Uterus (tissue), 4 donors: Measurements from ENCODE around the gene CXXC1. TPM values are rescaled to one million over a fixed set of nuclear protein-coding genes. Genes with fewer than 3 reads are reported as not detected.

Source experiments
- DNase-seq, 2 donors: peaks; one replicate each; pipeline ENCODE4 v3.0.0-alpha.2; 2019 to 2020
- H3K27ac ChIP-seq, 2 donors: fragments of 200-600 bp; sonication (generic); 1 replicate in 1 of 2; 2 replicates in 1 of 2; pipeline ENCODE4 v1.5.1; 2016 to 2018
- H3K27me3 ChIP-seq, 2 donors: fragments of 200-600 bp; sonication (generic); one replicate each; pipeline ENCODE4 v1.5.1; 2018 to 2019; ENCODE audit warnings: control low read depth in 1 of 2
- H3K36me3 ChIP-seq, 2 donors: fragments of 200-600 bp; sonication (generic); one replicate each; pipeline ENCODE4 v1.5.1; 2019; ENCODE audit warnings: control low read depth in 1 of 2
- H3K4me1 ChIP-seq, 2 donors: fragments of 200-600 bp; sonication (generic); one replicate each; pipeline ENCODE4 v1.5.1; 2018 to 2019; ENCODE audit warnings: control low read depth in 1 of 2
- H3K4me3 ChIP-seq, 2 donors: fragments of 200-600 bp; sonication (generic); 1 replicate in 1 of 2; 2 replicates in 1 of 2; pipeline ENCODE4 v1.5.1; 2018 to 2019; ENCODE audit warnings: mild to moderate bottlenecking in 1 of 2
- H3K9me3 ChIP-seq, 2 donors: fragments of 200-600 bp; sonication (generic); one replicate each; pipeline ENCODE4 v1.5.1; 2019; ENCODE audit warnings: control low read depth in 1 of 2
- POLR2A ChIP-seq, 2 donors: fragments of 450-650 bp; IDR thresholded peaks; one replicate each; pipeline ENCODE4 v1.6.1; 2016; ENCODE audit warnings: antibody characterized with exemption in 2 of 2, mild to moderate bottlenecking in 1 of 2, moderate library complexity in 1 of 2
- intact Hi-C: fragments of 100-400 bp; cut with DNase I; formaldehyde crosslinking; loops from one replicate; pipeline ENCODE4 v1.15.1; 2023; ENCODE audit warnings: low total_unique reads
- total RNA-seq, 4 donors: library from RNA; depleted of rRNA in 3 of 4; stranded (reverse); fragments of >200 nt in 3 of 4; gene quantifications; one replicate each; pipeline versions ENCODE4 v1.1.0 to v1.2.4, GENCODE V29; 2014 to 2023
- TF ChIP-seq, protein P1 (sequence below), 4 experiments: fragments of 200-600 bp in 2 of 4; fragments of 450-650 bp in 2 of 4; sonication (generic) in 2 of 4; IDR thresholded peaks; one replicate each; pipeline ENCODE4 v1.5.1; 2016 to 2019; ENCODE audit warnings: antibody characterized with exemption in 4 of 4, mild to moderate bottlenecking in 2 of 4, moderate library complexity in 1 of 4
- donor health status: DM: yes; HTN: yes; CAD: no.

The CXXC1 gene
- 10 to 100 TPM; 54.1 to 85.1 (median 70.4) TPM for total RNA-seq

DNA sequence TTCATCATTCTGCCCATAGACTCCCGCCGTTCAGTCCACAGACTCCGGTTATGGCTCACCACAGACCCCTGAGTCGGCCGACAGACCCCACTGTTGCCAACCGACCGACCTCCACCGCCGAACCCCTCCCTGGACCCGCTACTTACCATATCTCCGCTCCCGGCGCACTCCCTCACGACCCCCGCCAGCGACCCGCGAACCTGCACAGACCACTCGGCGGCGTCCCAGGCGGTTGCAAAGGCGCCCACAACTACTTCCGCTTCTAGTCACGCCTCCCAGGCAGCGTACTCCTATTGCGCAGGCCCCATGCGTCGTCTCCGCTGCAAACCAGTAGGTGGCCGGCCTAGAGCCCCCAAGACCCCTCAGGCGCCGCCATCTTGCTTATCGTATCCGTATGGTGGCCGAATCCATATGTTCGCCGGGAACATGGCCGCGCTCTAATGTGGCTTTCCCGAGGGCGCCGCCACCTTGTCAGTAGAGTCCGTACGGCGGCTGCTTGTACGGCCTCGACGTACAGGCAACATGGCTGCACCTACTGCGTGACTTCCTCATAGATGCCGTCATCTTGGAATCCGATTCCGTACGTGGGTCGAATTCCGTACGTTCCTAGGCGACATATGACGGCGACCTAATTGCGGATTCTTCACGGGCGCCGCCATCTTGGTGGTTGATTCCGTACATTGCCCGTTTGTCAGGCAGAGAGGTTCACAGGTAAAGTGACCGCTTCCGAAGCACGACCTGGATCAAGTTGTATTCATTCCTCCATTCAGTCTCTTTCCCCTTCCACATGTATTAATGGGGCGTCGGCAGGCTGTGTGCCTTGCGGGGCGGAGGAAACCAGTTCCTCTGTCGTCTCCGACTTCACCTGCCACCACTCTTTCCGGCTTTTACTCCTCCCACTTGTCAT is at the start of gene CXXC1:
Gene CXXC1, minus strand, starts transcription at position 252 of the 907 bp plus-strand sequence. Its CDS starts 103 bp downstream, at position 149.
- intact Hi-C loops = no loop called here
- H3K36me3 ChIP-seq = no peaks in the 10 kb centered on the region
- peak within 1 kb of the TSS; percentile 83 to 90 for H3K27ac ChIP-seq
- TF ChIP-seq POLR2A (IDR thresholded peaks at IDR 0.05) = peak in 1 of 2 donors; percentile 37
- TF ChIP-seq, protein P1, sequence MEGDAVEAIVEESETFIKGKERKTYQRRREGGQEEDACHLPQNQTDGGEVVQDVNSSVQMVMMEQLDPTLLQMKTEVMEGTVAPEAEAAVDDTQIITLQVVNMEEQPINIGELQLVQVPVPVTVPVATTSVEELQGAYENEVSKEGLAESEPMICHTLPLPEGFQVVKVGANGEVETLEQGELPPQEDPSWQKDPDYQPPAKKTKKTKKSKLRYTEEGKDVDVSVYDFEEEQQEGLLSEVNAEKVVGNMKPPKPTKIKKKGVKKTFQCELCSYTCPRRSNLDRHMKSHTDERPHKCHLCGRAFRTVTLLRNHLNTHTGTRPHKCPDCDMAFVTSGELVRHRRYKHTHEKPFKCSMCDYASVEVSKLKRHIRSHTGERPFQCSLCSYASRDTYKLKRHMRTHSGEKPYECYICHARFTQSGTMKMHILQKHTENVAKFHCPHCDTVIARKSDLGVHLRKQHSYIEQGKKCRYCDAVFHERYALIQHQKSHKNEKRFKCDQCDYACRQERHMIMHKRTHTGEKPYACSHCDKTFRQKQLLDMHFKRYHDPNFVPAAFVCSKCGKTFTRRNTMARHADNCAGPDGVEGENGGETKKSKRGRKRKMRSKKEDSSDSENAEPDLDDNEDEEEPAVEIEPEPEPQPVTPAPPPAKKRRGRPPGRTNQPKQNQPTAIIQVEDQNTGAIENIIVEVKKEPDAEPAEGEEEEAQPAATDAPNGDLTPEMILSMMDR (IDR thresholded peaks at IDR 0.05) = peak in 3 of 4 experiments; percentile 41 to 86 (median 47)
- no peaks in the 10 kb centered on the region for H3K27me3 ChIP-seq
- H3K9me3 ChIP-seq = no peaks in the 10 kb centered on the region
- H3K4me3 ChIP-seq = peak within 1 kb of the TSS; percentile 72 to 75
- no peaks in the 10 kb centered on the region for H3K4me1 ChIP-seq
- DNase-seq = peak; percentile 98 to 99

DNA sequence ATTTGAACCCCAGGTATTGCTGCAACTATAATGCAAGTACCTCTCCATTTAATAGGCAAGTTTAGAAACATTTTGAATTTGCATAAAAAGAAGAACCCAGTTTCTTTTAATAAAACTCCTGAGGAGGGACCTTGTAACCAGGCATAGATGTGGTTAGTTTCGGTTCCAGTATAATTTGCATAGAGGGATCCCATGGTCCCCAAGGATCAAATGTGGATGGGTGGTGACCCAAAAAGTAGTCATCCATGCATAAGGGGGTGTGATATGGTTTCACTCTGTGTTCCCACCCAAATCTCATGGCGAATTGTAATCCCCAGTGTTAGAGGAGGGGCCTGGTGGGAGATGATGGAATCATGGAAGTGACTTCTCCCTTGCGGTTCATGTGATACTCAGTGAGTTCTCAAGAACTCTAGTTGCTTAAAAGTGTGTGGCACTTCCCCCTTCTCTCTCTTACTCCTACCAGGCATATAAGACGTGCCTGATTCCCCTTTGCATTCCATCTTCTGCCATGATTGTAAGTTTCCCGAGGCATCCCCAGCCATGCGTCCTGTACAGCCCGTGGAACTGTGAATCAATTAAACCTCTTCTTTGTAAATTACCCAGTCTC is 47.2 kb upstream of the CXXC1 start:
- no peaks in the 10 kb centered on the region for H3K4me1 ChIP-seq
- H3K4me3 ChIP-seq = no peak overlapping the region
- no peaks in the 10 kb centered on the region for H3K27me3 ChIP-seq
- H3K9me3 ChIP-seq = no peaks in the 10 kb centered on the region
- H3K27ac ChIP-seq = no peak overlapping the region
- DNase-seq = no peak
- TF ChIP-seq POLR2A (IDR thresholded peaks at IDR 0.05) = no peak
- intact Hi-C loops = no loop called here
- no peaks in the 10 kb centered on the region for H3K36me3 ChIP-seq

DNA sequence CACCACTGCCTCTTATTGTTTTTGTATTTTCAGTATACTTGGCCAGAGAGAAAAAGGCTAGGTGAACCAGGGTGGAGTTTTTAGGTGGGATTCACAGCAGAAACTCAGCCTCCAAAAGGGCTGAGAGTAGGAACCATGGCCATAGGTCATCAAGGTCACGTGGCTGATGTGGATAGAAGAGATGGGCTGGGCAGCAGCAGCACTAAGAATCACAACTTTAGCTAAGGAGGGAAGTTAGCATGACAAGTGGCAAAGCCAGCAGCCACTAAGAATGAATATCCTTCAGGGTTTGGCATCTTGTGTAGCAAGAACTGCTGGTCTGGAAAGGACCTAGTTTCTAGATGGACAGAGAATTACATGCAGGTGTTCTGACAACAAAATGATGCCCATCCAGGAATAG is 44.2 kb upstream of the CXXC1 start:
- no peak overlapping the region for H3K4me3 ChIP-seq
- intact Hi-C loops = no loop called here
- TF ChIP-seq POLR2A (IDR thresholded peaks at IDR 0.05) = no peak
- TF ChIP-seq, protein P1 (IDR thresholded peaks at IDR 0.05) = no peak
- H3K9me3 ChIP-seq = no peaks in the 10 kb centered on the region
- no peak overlapping the region for H3K27ac ChIP-seq
- DNase-seq = no peak
- no peaks in the 10 kb centered on the region for H3K27me3 ChIP-seq
- no peaks in the 10 kb centered on the region for H3K36me3 ChIP-seq
- no peaks in the 10 kb centered on the region for H3K4me1 ChIP-seq

DNA sequence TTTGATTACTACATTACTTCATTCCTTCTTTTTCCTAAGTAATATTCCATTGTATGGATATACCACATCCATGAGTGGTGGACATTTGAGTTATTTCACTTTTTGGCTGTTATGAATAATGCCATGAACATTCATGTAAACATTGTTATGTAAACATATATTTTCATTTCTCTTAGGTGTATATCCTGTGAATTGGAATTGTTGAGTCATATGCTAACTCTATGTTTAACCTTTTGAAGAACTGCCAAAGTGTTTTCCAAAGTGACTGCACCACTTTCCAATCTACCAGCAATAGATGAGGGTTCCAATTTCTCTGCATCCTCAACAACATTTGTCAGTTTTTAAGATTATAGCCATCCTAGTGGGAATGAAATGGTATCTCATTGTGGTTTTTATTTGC is 42.7 kb upstream of the CXXC1 start:
- Histone ChIP-seq H3K27me3 (no peaks in the 10 kb centered on the region), H3K27ac (no peak overlapping the region), H3K36me3 (no peaks in the 10 kb centered on the region), H3K4me3 (no peak overlapping the region), H3K4me1 (no peaks in the 10 kb centered on the region), H3K9me3 (no peaks in the 10 kb centered on the region)
- intact Hi-C loops = no loop called here
- no peak for DNase-seq
- TF ChIP-seq POLR2A (IDR thresholded peaks at IDR 0.05) = no peak
- TF ChIP-seq, protein P1 (IDR thresholded peaks at IDR 0.05) = no peak

DNA sequence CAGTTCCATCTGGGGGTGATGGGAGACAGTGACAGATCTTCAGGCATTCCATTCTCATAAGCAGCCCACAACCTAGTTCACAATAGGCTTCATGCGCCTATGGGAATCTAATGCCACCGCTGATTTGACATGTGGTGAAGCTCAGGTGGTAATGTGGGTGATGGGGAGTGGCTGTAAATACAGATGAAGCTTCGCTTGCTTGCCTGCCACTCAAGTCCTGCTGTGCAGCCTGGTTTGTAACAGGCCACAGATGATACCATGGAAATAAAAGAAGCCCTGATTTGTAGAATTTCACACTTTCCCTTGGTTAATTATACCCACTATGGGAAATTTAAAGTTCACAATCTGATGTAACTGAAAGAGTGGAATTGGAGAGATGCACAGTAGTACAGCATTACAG is 40.5 kb upstream of the CXXC1 start:
- Histone ChIP-seq H3K4me1 (no peaks in the 10 kb centered on the region), H3K9me3 (no peaks in the 10 kb centered on the region), H3K27me3 (no peaks in the 10 kb centered on the region), H3K4me3 (no peak overlapping the region), H3K27ac (no peak overlapping the region), H3K36me3 (no peaks in the 10 kb centered on the region)
- intact Hi-C loops = no loop called here
- no peak for DNase-seq
- TF ChIP-seq, protein P1 (IDR thresholded peaks at IDR 0.05) = no peak
- TF ChIP-seq POLR2A (IDR thresholded peaks at IDR 0.05) = no peak
